OCI-LY1 (cell line): ENCODE data around the gene ADGRG3.

Source experiments
- H2AFZ ChIP-seq: fragments of 200-600 bp; sonication (generic), shearing (Covaris generic); 2 replicates; pipeline ENCODE4 v1.6.0; 2014; ENCODE audit warnings: antibody characterized with exemption, mild to moderate bottlenecking, low read length
- H3F3A ChIP-seq: fragments of 200-600 bp; sonication (generic), shearing (Covaris generic); 2 replicates; pipeline ENCODE4 v1.6.0; 2014; ENCODE audit warnings: mild to moderate bottlenecking, antibody characterized with exemption, low read length, moderate library complexity; ENCODE audit not compliant: insufficient read depth
- H3K27ac ChIP-seq: fragments of 200-600 bp; sonication (generic); 2 replicates; pipeline ENCODE4 v1.5.1; 2014; ENCODE audit warnings: low read length, mixed run types, mild to moderate bottlenecking, low read depth; ENCODE audit not compliant: poor library complexity, severe bottlenecking
- H3K27me3 ChIP-seq: fragments of 200-600 bp; sonication (generic); 2 replicates; pipeline ENCODE4 v1.6.0; 2014; ENCODE audit warnings: antibody characterized with exemption, mild to moderate bottlenecking, low read length, moderate library complexity; ENCODE audit not compliant: insufficient read depth
- H3K36me3 ChIP-seq: fragments of 200-600 bp; sonication (generic); 2 replicates; pipeline ENCODE4 v1.6.1; 2014; ENCODE audit warnings: mild to moderate bottlenecking, antibody characterized with exemption, low read length, moderate library complexity, mixed read lengths; ENCODE audit not compliant: insufficient read depth
- H3K4me1 ChIP-seq: fragments of 200-600 bp; sonication (generic); 2 replicates; pipeline ENCODE4 v1.5.1; 2014; ENCODE audit warnings: mild to moderate bottlenecking, low read length, moderate library complexity; ENCODE audit not compliant: insufficient read depth, severe bottlenecking
- H3K4me2 ChIP-seq: fragments of 200-600 bp; sonication (generic), shearing (Covaris generic); 2 replicates; pipeline ENCODE4 v1.6.1; 2014; ENCODE audit warnings: low read length
- H3K4me3 ChIP-seq: fragments of 200-600 bp; sonication (generic); 2 replicates; pipeline ENCODE4 v1.5.1; 2014; ENCODE audit warnings: low read length, low read depth, mild to moderate bottlenecking, mixed read lengths; ENCODE audit not compliant: poor library complexity, severe bottlenecking
- H3K79me2 ChIP-seq: fragments of 200-600 bp; shearing (Covaris generic); 2 replicates; pipeline ENCODE4 v1.6.1; 2016; ENCODE audit warnings: mixed run types, low read length, mixed read lengths; ENCODE audit not compliant: insufficient read depth
- H3K9ac ChIP-seq: fragments of 200-600 bp; sonication (generic), shearing (Covaris generic); 2 replicates; pipeline ENCODE4 v1.6.1; 2014; ENCODE audit warnings: mild to moderate bottlenecking, low read length, mixed read lengths
- H3K9me2 ChIP-seq: fragments of 200-600 bp; sonication (generic), shearing (Covaris generic); 2 replicates; pipeline ENCODE4 v1.6.1; 2014; ENCODE audit warnings: low read depth, mild to moderate bottlenecking, low read length, mixed read lengths
- H3K9me3 ChIP-seq: fragments of 200-600 bp; shearing (Covaris generic); 2 replicates; pipeline ENCODE4 v1.6.1; 2014; ENCODE audit warnings: low read length, mixed read lengths
- H4K20me1 ChIP-seq: fragments of 200-600 bp; sonication (generic), shearing (Covaris generic); 2 replicates; pipeline ENCODE4 v1.6.0; 2016; ENCODE audit warnings: mild to moderate bottlenecking, low read length; ENCODE audit not compliant: insufficient read depth
- CTCF ChIP-seq: fragments of 200-600 bp; sonication (generic), shearing (Covaris generic); IDR thresholded peaks from 2 replicates; pipeline ENCODE4 v1.5.1; 2017; ENCODE audit warnings: mild to moderate bottlenecking, antibody characterized with exemption, low read length, moderate library complexity, mixed read lengths
- EZH2 ChIP-seq: fragments of 200-600 bp; sonication (generic), shearing (Covaris generic); IDR thresholded peaks from 2 replicates; pipeline ENCODE4 v1.8.0; 2017; ENCODE audit warnings: borderline replicate concordance, mixed run types, mild to moderate bottlenecking, antibody characterized with exemption, low read length, moderate library complexity, mixed read lengths

The ADGRG3 gene

GRCh38 chr16:57651344-57652333 is 16.5 kb upstream of the ADGRG3 start:
- H3K4me3 ChIP-seq, result no peak overlapping the region
- H3K4me1 ChIP-seq, result no peaks in the 10 kb centered on the region
- no peak overlapping the region for H2AFZ ChIP-seq
- no peaks in the 10 kb centered on the region for H3K36me3 ChIP-seq
- H3F3A ChIP-seq, result no peaks in the 10 kb centered on the region
- H3K4me2 ChIP-seq, result no peak overlapping the region
- H3K9me2 ChIP-seq, result no peaks in the 10 kb centered on the region
- H3K9me3 ChIP-seq, result no peaks in the 10 kb centered on the region
- H4K20me1 ChIP-seq, result no peaks in the 10 kb centered on the region
- 0 out of 2 replicates have a peak, but pooled peaks cover 10% of the 10 kb centered on the region for H3K27me3 ChIP-seq
- TF ChIP-seq EZH2, result no peak
- no peak for TF ChIP-seq CTCF
- no peak overlapping the region for H3K27ac ChIP-seq
- H3K79me2 ChIP-seq, result no peaks in the 10 kb centered on the region
- H3K9ac ChIP-seq, result no peak overlapping the region

GRCh38 chr16:57652695-57653471 is 15.2 kb upstream of the ADGRG3 start:
- no peaks in the 10 kb centered on the region for H4K20me1 ChIP-seq
- no peaks in the 10 kb centered on the region for H3K4me1 ChIP-seq
- H3K9me3 ChIP-seq, result no peaks in the 10 kb centered on the region
- H3K4me2 ChIP-seq, result no peak overlapping the region
- H3F3A ChIP-seq, result no peaks in the 10 kb centered on the region
- TF ChIP-seq CTCF (no peak), EZH2 (no peak)
- no peaks in the 10 kb centered on the region for H3K9me2 ChIP-seq
- H2AFZ ChIP-seq, result no peak overlapping the region
- H3K36me3 ChIP-seq, result no peaks in the 10 kb centered on the region
- H3K79me2 ChIP-seq, result no peaks in the 10 kb centered on the region
- H3K27ac ChIP-seq, result no peak overlapping the region
- no peak overlapping the region for H3K4me3 ChIP-seq
- no peak overlapping the region for H3K9ac ChIP-seq
- H3K27me3 ChIP-seq, result 0 out of 2 replicates have a peak, but pooled peaks cover 10% of the 10 kb centered on the region

- 0 out of 2 replicates have a peak, but pooled peaks cover 10% of the 10 kb centered on the region for H3K27me3 ChIP-seq
- no peaks in the 10 kb centered on the region for H4K20me1 ChIP-seq
- no peak overlapping the region for H3K4me2 ChIP-seq
- no peaks in the 10 kb centered on the region for H3K9me2 ChIP-seq
- H3K79me2 ChIP-seq, result no peaks in the 10 kb centered on the region
- no peak overlapping the region for H3K4me3 ChIP-seq
- H3K9ac ChIP-seq, result no peak overlapping the region
- no peak overlapping the region for H2AFZ ChIP-seq
- TF ChIP-seq EZH2 (no peak), CTCF (no peak)
- H3K27ac ChIP-seq, result no peak overlapping the region
- no peaks in the 10 kb centered on the region for H3K9me3 ChIP-seq
- H3F3A ChIP-seq, result no peaks in the 10 kb centered on the region
- no peaks in the 10 kb centered on the region for H3K36me3 ChIP-seq
- no peaks in the 10 kb centered on the region for H3K4me1 ChIP-seq
Measured at GRCh38 chr16:57653936-57654335, 14.2 kb upstream of the ADGRG3 start.
